ENCODE measurements around the gene IL2RA.
"Not testable (repeated sequence)": the region's sequence is repeated elsewhere in the genome, so short reads cannot be mapped to it uniquely, and the experiment has no call there.

Gene IL2RA

GRCh38 chr10:6082496-6083395 lies 20.6 kb upstream of the IL2RA start:
- DNase-seq (ENCODE audit: low read depth in 3 of 3) = no peak

GRCh38 chr10:6080417-6080973 lies 18.3 kb upstream of the IL2RA start:
- no peak for DNase-seq (ENCODE audit: low read depth in 3 of 3)

GRCh38 chr10:6079044-6079443 lies 16.9 kb upstream of the IL2RA start:
- DNase-seq (ENCODE audit: low read depth in 3 of 3) = no peak

GRCh38 chr10:6077071-6077675 lies 15.0 kb upstream of the IL2RA start:
- no peak for DNase-seq (ENCODE audit: low read depth in 3 of 3)

GRCh38 chr10:6074489-6075301 lies 12.5 kb upstream of the IL2RA start:
- DNase-seq (ENCODE audit: low read depth in 3 of 3) = no peak

GRCh38 chr10:6072215-6072934 lies 10.2 kb upstream of the IL2RA start:
- DNase-seq (ENCODE audit: low read depth in 3 of 3) = no peak

- DNase-seq (ENCODE audit: low read depth in 3 of 3) = no peak
Measured at GRCh38 chr10:6071181-6072175, 9.3 kb upstream of the IL2RA start.

- peak in 2 of 3 experiments; percentile 53 to 60 for DNase-seq (ENCODE audit: low read depth in 3 of 3)
Measured at GRCh38 chr10:6070660-6071059, 8.5 kb upstream of the IL2RA start.

- DNase-seq (ENCODE audit: low read depth in 3 of 3) = no peak
Measured at GRCh38 chr10:6069081-6069931, 7.1 kb upstream of the IL2RA start.

GRCh38 chr10:6068422-6068821 lies 6.3 kb upstream of the IL2RA start:
- no peak for DNase-seq (ENCODE audit: low read depth in 3 of 3)

GRCh38 chr10:6068006-6068405 lies 5.8 kb upstream of the IL2RA start:
- no peak for DNase-seq (ENCODE audit: low read depth in 3 of 3)

GRCh38 chr10:6067457-6067856 lies 5.3 kb upstream of the IL2RA start:
- DNase-seq (ENCODE audit: low read depth in 3 of 3) = no peak

GRCh38 chr10:6065835-6066234 lies 3.7 kb upstream of the IL2RA start:
- no peak for DNase-seq (ENCODE audit: low read depth in 3 of 3)

- no peak for DNase-seq (ENCODE audit: low read depth in 3 of 3)
Measured at GRCh38 chr10:6065406-6065805, 3.2 kb upstream of the IL2RA start.

GRCh38 chr10:6064726-6065125 lies 2.6 kb upstream of the IL2RA start:
- not testable (repeated sequence) for DNase-seq (ENCODE audit: low read depth in 3 of 3)

- no peak for DNase-seq (ENCODE audit: low read depth in 3 of 3)
Measured at GRCh38 chr10:6064119-6064518, 2.0 kb upstream of the IL2RA start.

GRCh38 chr10:6061056-6061455 lies 1.1 kb downstream of the IL2RA start:
- DNase-seq (ENCODE audit: low read depth in 3 of 3) = no peak

- DNase-seq (ENCODE audit: low read depth in 3 of 3) = no peak
Measured at GRCh38 chr10:6059506-6059905, 2.7 kb downstream of the IL2RA start.

All from stimulated activated CD4-positive, alpha-beta T cell treated with anti-CD3 and anti-CD28 coated beads, TNF-alpha, amount 100 ng/mL, for 4 hours (primary cell).